ENCODE data around the gene SCAF11.
A peak's percentile ranks its signal among the peaks of the same experiment; 100 is the strongest.

DNA sequence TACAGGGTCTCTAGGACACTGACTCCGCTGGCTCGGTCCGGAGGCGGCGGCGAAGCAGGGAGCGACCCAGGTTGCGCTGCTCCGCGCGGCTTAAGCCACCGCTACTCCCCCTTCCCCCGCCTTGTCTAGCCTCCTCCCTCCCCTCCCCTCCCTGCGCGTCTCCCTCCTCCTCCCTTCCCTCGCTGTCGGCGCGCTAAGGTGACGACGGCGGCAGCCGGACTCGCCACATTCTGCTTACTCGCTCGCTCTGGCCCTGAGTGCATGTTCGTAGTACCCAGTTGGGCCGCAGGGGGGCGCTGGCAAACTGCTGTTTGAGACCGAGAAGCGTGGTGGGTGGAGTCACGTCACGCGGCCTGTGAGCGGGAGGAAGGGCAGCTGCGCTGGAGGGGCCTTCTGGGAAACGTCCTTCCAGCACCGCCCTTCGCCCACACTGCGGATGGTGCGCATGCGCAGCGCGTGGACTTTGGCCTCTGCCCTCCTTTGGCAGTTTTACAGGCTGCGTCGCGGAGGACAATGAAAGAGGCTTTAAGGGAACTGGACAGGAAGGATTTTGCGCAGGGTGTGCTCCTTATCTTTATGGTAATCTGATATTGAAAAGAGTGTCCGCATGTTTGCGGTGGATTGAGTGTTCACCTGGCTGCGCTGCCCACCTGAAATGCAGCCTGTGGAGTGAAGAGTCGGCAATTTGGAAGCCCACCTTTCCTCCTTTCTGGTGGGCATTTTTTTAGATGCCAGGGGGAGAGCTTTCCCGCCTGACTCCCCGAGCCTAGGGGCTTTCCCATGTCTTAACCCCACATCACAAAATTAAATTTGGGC, at the start of gene SCAF11:
- no peak for TF ChIP-seq EZH2 (IDR thresholded peaks at IDR 0.05; ENCODE audit: borderline replicate concordance)
- TF ChIP-seq, protein P1, sequence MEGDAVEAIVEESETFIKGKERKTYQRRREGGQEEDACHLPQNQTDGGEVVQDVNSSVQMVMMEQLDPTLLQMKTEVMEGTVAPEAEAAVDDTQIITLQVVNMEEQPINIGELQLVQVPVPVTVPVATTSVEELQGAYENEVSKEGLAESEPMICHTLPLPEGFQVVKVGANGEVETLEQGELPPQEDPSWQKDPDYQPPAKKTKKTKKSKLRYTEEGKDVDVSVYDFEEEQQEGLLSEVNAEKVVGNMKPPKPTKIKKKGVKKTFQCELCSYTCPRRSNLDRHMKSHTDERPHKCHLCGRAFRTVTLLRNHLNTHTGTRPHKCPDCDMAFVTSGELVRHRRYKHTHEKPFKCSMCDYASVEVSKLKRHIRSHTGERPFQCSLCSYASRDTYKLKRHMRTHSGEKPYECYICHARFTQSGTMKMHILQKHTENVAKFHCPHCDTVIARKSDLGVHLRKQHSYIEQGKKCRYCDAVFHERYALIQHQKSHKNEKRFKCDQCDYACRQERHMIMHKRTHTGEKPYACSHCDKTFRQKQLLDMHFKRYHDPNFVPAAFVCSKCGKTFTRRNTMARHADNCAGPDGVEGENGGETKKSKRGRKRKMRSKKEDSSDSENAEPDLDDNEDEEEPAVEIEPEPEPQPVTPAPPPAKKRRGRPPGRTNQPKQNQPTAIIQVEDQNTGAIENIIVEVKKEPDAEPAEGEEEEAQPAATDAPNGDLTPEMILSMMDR (IDR thresholded peaks at IDR 0.05; ENCODE audit: poor library complexity), result peak; percentile 99

Measured in hepatocyte (in vitro differentiated cells).